Type B pancreatic cell (in vitro differentiated cells): Measurements from ENCODE around the gene NDRG2. TPM values are rescaled to one million over a fixed set of nuclear protein-coding genes. Genes with fewer than 3 reads are reported as not detected.

Source experiments
- microRNA-seq: library from miRNA; unstranded; fragments of <30 nt; microRNA quantifications from one replicate; pipeline ENCODE4, GENCODE V29; 2020
- total RNA-seq: library from RNA; stranded (reverse); gene quantifications from 2 replicates; pipeline ENCODE4 v1.2.1, GENCODE V29; 2021; ENCODE audit warnings: low replicate concordance

Gene NDRG2
- total RNA-seq, 1 donor from 2014 or later: 150 TPM

Small RNAs within 50 kb of the gene (microRNA-seq; reads per million reads assigned to microRNA genes)
- gene MIR6717: not detected

Other genes with a start within 250 kb of the NDRG2 start
- gene RNASE6, start 243.8 kb downstream of the NDRG2 start, total RNA-seq: 0.97 and 1.1 TPM in 2 replicates
- gene RNASE1, start 222.2 kb downstream of the NDRG2 start, total RNA-seq: 476 and 793 TPM in 2 replicates
- gene RNASE3, start 133.7 kb downstream of the NDRG2 start, total RNA-seq: not detected in 2 replicates
- not detected in 2 replicates for gene RNASE2, start 69.6 kb downstream of the NDRG2 start, total RNA-seq
- 59.7 and 88.1 TPM in 2 replicates for gene METTL17, start 35.1 kb downstream of the NDRG2 start, total RNA-seq
- 4.5 and 14.2 TPM in 2 replicates for gene SLC39A2, start 25.8 kb downstream of the NDRG2 start, total RNA-seq
- not detected in 2 replicates for gene TPPP2, start 5.2 kb upstream of the NDRG2 start, total RNA-seq
- not detected in 2 replicates for gene RNASE13, start 9.7 kb upstream of the NDRG2 start, total RNA-seq
- 0.55 TPM in 1 of 2 replicates, not detected in the other for gene RNASE7, start 17.3 kb upstream of the NDRG2 start, total RNA-seq
- gene RNASE8, start 32.8 kb upstream of the NDRG2 start, total RNA-seq: not detected in 2 replicates
- gene ARHGEF40, start 45.2 kb upstream of the NDRG2 start, total RNA-seq: 10.9 and 65.8 TPM in 2 replicates
- 47.8 and 58.0 TPM in 2 replicates for gene ZNF219, start 73.6 kb upstream of the NDRG2 start, total RNA-seq
- 1.8 and 2.9 TPM in 2 replicates for gene TMEM253, start 76.0 kb upstream of the NDRG2 start, total RNA-seq
- gene OR5AU1, start 131.0 kb upstream of the NDRG2 start, total RNA-seq: 0.17 TPM in 1 of 2 replicates, not detected in the other
- gene HNRNPC, start 244.4 kb upstream of the NDRG2 start, total RNA-seq: 474 and 692 TPM in 2 replicates